Measurements from ENCODE around the gene ATP5PO.

ATP5PO gene

DNA sequence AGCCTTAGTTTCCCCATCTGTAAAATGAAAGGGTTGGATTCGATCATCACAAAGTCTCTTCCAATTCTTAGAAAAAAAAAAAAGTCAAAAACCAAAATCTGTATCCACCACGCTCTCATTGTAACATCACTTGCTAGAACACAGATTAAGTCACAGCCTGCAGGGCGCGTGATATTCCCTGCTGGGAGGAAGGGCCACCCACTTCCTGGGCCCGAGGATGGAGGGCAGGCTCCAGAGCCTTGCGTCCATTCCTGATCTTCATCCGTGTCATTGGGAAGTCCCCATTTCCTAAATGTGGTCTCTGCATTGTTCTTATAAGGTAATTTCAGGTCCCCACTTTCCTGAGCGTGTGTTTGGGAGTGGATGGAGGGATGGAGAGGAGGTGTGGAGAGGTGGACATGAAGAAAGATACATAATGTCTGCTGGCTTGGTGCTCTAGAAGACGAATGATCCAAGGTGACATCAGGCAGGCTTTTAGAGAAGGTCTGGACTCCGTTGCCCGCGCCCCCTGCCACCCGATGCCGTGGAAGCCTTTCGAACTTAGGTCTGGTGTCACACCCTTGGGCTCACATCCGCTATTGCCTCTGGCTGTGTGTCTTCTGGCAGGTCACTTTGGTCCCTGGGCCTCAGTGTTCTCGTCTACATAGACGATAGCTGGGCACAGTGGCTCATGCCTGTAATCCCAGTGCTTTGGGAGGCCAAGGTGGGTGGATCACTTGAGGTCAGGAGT is 56.1 kb downstream of the ATP5PO start:
- no peak overlapping the region for H3K4me3 ChIP-seq (replicated peaks in 1 of 2; ENCODE audit: low read depth in 2 of 2, low read length in 2 of 2)
- DNase-seq (ENCODE audit: low read depth in 2 of 2), result no peak
- TF ChIP-seq CTCF (IDR thresholded peaks at IDR 0.05; ENCODE audit: low read depth, low read length), result no peak

DNA sequence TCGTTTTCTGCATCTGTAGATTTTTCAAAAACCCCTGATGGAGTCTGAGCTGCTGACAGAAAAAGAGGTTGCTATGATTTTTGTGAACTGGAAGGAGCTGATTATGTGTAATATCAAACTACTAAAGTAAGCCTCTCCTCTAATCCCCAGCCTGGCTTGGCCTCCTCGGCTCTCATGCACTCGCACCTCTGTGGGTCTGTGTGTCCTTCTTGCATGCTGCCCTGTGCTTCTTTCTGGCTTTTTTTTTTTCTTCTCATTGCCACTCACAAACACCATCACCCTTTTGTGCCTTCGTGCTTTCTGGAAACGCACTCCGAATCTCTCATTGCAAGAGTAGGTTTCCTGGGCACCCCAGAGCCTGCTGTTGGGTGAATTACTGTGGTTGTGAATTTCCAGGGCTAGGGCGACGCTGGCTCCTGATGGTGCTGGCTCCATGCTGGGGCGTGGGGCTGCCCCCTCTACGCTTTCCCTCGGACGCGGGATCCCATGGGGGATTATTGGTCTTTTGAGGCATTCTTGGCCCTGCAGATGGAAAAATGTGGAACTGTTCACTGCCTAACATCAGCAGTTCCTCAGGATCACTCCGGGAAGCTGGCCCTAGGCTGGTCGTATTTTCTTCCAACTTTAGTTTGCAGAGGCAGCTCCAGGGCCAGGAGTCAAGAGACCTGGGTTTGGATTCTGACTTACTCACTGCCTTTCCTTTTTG is 56.8 kb downstream of the ATP5PO start:
- H3K4me3 ChIP-seq (replicated peaks in 1 of 2; ENCODE audit: low read depth in 2 of 2, low read length in 2 of 2), result no peak overlapping the region
- no peak for TF ChIP-seq CTCF (IDR thresholded peaks at IDR 0.05; ENCODE audit: low read depth, low read length)
- DNase-seq (ENCODE audit: low read depth in 2 of 2), result no peak

GRCh38 chr21:33857846-33858666 is 57.5 kb downstream of the ATP5PO start:
- no peak for DNase-seq (ENCODE audit: low read depth in 2 of 2)
- no peak overlapping the region for H3K4me3 ChIP-seq (replicated peaks in 1 of 2; ENCODE audit: low read depth in 2 of 2, low read length in 2 of 2)
- no peak for TF ChIP-seq CTCF (IDR thresholded peaks at IDR 0.05; ENCODE audit: low read depth, low read length)

GRCh38 chr21:33856893-33857527 is 58.6 kb downstream of the ATP5PO start:
- no peak for TF ChIP-seq CTCF (IDR thresholded peaks at IDR 0.05; ENCODE audit: low read depth, low read length)
- H3K4me3 ChIP-seq (replicated peaks in 1 of 2; ENCODE audit: low read depth in 2 of 2, low read length in 2 of 2), result no peak overlapping the region
- no peak for DNase-seq (ENCODE audit: low read depth in 2 of 2)

DNA sequence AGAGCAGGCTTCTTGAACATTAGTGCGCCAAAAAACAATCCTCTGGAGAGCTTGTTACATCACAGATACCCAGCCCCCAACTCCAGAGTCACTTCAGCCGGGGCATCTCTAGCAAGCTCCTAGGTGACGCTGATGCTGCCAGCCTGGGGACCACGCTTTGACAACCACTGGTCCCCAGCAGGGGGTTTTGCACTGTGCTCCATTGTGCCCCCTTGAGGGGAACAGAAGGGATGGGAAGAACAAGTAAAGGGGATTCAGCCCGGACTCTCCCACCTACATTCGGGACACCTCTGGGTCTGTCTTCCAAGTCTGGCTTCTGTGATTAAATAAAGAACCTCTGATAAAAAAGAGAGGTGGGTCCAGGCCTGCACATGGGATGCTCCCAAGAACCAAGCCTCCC is 60.4 kb downstream of the ATP5PO start:
- no peak for DNase-seq (ENCODE audit: low read depth in 2 of 2)
- TF ChIP-seq CTCF (IDR thresholded peaks at IDR 0.05; ENCODE audit: low read depth, low read length), result peak; percentile 5

DNA sequence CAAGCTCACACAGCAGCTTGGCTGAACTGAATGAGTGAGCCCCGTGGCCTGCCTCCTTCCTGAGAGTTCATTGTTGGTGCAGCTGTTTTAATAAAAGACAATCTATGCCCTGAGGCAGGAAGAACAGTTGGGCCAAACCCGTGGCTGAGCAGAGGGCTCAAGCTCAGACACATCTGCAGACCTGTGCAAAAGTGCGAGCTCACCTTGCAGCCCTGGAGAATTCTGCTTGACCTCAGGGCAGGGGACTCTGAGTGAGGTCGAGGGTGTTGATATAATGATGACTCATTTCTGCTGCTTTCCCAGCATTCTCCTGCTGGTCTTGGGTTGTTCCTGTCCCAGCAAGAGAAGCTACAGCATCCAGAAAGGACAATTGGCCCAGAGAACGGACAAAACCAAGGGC is 61.0 kb downstream of the ATP5PO start:
- no peak for TF ChIP-seq CTCF (IDR thresholded peaks at IDR 0.05; ENCODE audit: low read depth, low read length)
- H3K4me3 ChIP-seq (replicated peaks in 1 of 2; ENCODE audit: low read depth in 2 of 2, low read length in 2 of 2), result no peak overlapping the region
- DNase-seq (ENCODE audit: low read depth in 2 of 2), result peak in 1 of 2 donors; percentile 16

More for the DNA sequence above, 60.4 kb downstream of the ATP5PO start:
- no peak overlapping the region for H3K4me3 ChIP-seq (replicated peaks in 1 of 2; ENCODE audit: low read depth in 2 of 2, low read length in 2 of 2)
